Activated gamma-delta T cell (primary cell): ENCODE measurements around the gene SCLY.
"Not testable (repeated sequence)": the region's sequence is repeated elsewhere in the genome, so short reads cannot be mapped to it uniquely, and the experiment has no call there.

Source experiments
- DNase-seq: peaks from one replicate; lab custom pipeline; 2025; lab: John Stamatoyannopoulos, UW

The SCLY gene

DNA sequence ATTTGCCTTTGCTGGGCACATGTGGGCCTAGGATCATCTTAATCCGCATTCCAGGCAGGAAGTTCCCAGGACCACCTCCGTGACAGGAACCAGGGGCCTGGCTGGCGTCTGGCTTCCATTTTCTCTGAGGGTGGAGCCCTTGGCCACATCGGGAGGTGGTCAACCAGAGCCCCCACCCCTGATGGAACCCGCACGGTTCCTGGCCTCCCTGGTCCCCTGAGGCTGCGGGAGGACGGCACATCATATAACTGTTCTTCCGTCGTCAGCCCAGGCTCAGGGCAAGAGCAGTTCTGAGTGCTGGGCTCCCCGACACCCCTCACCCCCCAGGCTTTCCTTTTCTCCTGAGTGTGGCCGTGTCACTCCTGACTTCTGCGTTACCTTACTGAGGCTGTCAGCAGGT is 52.8 kb downstream of the SCLY start:
- no peak for DNase-seq

- no peak for DNase-seq
Observed at GRCh38 chr2:238114331-238114841, 53.6 kb downstream of the SCLY start.

DNA sequence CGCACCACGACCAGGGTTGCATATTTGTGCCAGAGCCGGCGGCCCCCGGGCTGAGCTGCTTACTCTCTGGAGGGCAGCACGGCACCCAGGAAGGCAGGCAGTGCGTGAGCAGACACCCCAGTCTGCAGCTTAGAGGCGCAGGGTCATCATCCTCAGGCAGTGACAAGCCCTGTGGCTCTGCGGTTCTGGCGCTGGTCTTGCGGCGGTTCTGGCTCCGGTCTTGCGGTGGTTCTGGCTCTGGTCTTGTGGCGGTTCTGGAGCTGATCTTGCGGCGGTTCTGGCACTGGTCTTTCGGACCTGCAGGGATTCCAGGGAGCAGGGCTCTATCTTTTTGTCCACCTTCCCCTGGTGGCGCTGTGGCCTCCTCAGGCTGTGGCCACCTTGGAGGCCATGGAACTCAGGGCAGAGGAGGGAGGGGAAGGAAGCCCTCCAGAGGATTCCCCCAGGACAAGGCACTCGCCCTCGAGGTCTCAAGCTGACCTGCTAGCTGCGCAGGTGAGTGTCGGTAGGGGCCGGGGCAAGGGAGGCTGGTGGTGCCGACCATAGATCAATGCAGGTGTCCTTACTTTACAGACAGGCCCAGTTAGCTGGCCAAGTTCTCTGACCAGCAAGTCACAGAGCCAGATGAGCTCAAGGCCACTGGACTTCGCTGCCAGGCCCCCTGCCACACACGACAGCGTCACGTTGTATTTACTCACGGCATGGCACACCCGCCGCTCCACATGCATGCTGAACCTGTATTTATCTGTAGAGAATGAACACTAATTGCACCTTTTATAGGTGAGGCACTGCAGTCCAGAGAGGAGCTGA is 54.3 kb downstream of the SCLY start:
- DNase-seq = no peak

GRCh38 chr2:238115709-238116108 is 54.9 kb downstream of the SCLY start:
- DNase-seq = not testable (repeated sequence)

- no peak for DNase-seq
Observed at GRCh38 chr2:238116298-238117198, 55.7 kb downstream of the SCLY start.

- DNase-seq = no peak
Observed at GRCh38 chr2:238117199-238118154, 56.7 kb downstream of the SCLY start.

- DNase-seq = no peak
Observed at GRCh38 chr2:238119756-238120462, 59.1 kb downstream of the SCLY start.

GRCh38 chr2:238120463-238121298 is 59.9 kb downstream of the SCLY start:
- DNase-seq = no peak

- DNase-seq = no peak
Observed at GRCh38 chr2:238121511-238122286, 60.9 kb downstream of the SCLY start.

DNA sequence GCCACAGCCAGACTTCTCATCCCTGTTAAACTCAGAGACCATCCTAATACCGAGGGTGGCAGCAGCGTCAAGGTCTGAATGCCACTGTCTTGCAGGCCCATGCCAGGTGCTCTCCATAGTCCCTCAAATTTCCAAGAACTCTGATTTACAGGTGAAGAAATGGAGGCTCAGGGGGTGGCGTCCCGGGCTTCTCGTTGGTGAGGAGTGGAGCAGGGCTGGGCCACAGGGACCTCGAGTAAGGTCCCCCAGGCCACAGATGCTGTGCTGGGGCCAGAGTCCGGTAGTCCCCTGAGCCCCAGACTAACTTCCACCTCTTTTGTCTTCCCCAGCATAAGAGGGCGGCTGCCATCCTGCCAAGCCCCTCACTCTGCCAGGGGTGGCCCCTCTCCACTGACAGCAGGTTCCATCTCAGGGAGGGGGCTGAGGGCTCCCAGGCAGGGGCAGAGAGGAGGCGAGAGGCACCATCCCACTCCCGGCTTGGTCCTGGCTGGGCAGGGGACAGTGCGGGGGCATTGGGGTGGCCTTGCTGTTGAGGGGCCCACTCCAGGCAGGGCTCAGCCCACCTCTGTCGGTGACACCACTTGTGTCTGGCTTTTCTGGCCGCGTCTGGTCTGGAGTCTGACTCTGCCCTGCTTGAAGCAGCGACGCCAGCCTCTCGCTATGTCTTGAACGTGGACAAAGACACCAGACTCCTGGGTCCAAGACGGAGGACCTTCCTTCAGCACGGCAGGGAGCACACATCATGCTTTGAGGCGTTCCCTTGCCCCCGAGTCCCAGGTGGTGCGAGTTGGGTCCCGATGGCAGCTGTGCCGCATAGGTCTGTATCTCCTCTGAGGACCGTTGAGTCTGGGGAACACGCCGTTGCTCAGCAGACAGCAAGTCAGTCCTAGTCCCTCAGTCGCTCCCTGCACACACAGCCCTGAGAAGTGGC is 61.8 kb downstream of the SCLY start:
- DNase-seq = no peak

DNA sequence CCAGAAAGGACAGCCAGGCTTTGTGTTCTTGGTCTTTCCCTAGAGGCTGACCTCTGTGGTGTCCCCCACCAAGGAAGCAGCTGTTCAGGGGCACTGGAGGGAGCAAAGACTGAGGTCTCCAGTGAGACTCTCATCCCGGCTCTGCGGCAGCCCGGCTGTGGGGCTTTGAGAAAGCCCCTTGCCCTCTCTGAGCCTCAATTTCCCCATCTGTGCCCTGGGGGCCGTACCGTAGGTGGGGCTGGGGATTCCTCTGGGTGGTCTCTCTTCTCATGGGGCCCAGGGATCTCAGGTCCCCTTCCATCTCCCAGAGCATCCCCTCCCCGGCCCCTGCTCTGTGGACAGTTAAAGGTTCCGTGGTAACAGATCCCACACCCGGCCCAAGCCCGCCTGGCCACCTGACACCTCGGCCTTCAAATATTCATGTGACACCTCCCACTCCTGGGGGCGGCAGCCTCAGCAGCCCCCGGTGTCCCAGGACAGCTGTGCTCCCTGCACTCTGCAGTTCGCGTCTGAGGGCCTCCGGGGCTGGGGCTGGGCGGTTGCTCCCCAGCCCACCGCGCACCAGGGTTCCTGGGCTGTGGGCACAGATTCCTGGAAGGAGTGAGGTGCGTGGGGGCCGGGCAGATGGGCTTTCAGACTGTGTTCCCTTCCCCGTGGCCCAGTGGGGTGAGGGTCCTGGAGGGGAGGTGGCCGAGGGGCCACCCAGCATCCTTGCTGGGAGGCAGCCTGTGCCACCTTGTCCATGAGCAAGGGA is 62.6 kb downstream of the SCLY start:
- no peak for DNase-seq

DNA sequence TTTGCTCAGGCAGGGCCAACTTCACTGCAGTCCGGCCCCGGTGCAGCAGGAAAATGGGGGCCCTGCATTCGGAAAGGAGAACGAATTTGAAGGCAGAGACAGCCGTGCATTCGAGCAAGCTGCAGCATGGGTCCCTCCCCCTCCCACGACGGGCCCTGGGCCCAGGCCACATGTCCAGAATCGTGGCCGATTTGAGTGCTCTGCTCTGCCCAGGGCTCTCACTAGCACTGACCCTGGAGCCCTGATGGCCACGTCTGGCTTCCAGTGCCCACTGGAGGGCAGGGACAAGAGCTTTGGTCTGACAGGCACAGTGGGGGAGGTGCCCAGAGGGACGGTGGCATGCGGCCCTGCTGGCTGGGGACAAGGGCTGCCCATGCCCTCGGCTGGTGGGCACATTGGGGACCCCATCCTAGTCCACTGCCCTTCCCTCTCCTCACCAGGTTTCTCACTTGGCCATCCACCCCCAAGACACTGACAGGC is 63.2 kb downstream of the SCLY start:
- no peak for DNase-seq

DNA sequence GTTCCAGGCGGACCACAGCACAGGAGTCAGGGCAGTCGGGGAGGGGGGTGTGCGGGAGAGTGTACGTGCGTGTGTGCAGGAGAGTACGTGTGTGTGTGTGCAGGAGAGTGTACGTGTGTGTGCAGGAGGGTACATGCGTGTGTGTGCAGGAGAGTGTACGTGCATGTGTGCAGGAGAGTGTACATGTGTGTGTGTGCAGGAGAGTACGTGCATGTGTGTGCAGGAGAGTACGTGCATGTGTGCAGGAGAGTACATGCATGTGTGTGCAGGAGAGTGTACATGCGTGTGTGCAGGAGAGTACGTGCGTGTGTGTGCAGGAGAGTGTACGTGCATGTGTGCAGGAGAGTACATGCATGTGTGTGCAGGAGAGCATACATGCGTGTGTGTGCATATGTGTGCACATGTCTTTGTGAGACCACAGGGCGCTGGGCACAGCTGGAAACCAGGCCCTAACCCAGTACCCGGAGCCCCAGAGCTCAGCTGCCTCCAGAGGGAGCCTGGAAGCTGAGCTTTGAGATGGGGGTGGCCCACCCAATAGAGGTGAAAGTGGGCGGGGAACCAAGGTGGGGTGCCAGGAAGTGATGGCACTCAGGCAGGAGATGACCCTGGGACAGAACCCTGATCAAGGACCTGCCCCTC is 63.8 kb downstream of the SCLY start:
- no peak for DNase-seq

DNA sequence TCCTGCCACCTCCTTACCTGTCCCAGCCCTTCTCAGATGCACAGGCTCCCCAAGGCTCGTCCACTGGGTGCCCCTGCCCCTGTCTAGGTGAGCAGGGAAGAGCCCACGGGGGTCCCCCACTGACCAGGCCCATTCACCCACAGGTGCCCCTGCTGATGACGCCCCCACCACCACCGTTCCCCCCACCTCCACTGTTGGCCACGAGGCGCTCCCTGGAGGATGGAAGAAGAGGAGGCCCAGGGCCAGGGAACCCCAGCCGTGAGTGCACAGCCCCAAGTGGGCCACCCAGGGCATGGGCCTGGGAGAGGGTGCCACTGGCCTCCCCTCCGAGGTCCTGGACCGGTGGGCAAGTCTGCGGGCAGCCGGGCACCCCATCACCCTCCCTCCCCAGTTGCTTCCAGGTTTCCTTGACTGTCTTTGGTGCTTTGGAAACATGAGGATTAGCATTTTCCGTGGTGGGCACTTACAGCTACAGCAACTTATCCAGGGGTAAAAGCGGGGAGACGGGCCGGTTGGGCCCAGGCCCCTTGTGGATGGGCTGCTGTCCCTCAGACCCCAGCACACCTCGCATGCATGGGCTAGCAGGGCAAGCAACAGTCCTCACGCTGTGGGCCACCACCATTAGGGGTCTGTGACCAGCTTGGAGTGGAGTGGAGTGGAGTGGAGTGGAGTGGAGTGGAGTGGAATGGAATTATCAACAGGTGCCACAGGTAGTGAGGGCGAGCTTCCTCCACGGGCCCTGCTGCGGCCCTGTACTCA is 64.5 kb downstream of the SCLY start:
- DNase-seq = no peak

DNA sequence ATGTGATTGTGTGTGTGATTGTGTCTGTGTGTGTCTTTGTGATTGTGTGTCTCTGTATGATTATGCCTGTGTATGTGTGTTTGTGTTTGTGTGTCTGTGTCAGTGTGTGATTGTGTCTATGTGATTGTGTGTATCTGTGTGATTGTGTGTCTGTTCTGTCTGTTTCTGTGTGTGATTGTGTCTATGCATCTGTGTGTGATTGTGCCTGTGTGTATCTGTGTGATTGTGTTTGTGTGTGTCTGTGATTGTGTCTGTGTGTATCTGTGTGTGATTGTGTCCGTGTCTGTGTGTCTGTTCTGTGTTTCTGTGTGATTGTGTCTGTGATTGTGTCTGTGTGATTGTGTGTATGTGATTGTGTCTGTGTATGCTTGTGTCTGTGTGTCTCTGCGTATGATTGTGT is 65.5 kb downstream of the SCLY start:
- DNase-seq = no peak

GRCh38 chr2:238126775-238127164 is 66.0 kb downstream of the SCLY start:
- DNase-seq = no peak
